DND-41 (cell line): Measurements from ENCODE around the gene RPRD2.

Source experiments
- CTCF ChIP-seq: IDR thresholded peaks from 2 replicates; pipeline ENCODE4 v1.5.1; 2012; ENCODE audit warnings: borderline replicate concordance, low read length, moderate library complexity, mild to moderate bottlenecking; ENCODE audit not compliant: poor library complexity, severe bottlenecking; ENCODE audit errors: extremely low read depth
- EZH2 ChIP-seq: IDR thresholded peaks from 3 replicates; pipeline ENCODE4 v1.6.1; 2012; ENCODE audit warnings: borderline replicate concordance, low read depth, mild to moderate bottlenecking, moderate library complexity, low read length, inconsistent platforms; ENCODE audit not compliant: severe bottlenecking

- no peak for TF ChIP-seq CTCF
- no peak for TF ChIP-seq EZH2
Observed at GRCh38 chr1:150387200-150387599, 23.3 kb downstream of the RPRD2 start.
